Measurements from ENCODE around the gene ZFR2.

GRCh38 chr19:3771906-3772455 lies 96.9 kb downstream of the ZFR2 start, which contains the start of gene RAX2:
- no peak for TF ChIP-seq CTCF (IDR thresholded peaks at IDR 0.05; ENCODE audit: low read length)
- no peak for TF ChIP-seq EZH2 (IDR thresholded peaks at IDR 0.05; ENCODE audit: borderline replicate concordance, low read length)

All from OCI-LY1 (cell line).